GM06990 (cell line): ENCODE data around the gene EYA3.

Experiments used
- DNase-seq: peaks from one replicate; pipeline ENCODE4 v3.0.0-alpha.2; 2011; ENCODE audit not compliant: insufficient read length; ENCODE audit errors: extremely low read depth
- H3K27me3 ChIP-seq: replicated peaks from 2 replicates; pipeline ENCODE4 v1.6.0; 2011; ENCODE audit warnings: low read length; ENCODE audit not compliant: control insufficient read depth, insufficient read depth
- H3K36me3 ChIP-seq: 2 replicates; pipeline ENCODE4 v1.5.1; 2011; ENCODE audit warnings: low read length; ENCODE audit not compliant: control insufficient read depth, insufficient read depth
- H3K4me3 ChIP-seq: replicated peaks from 2 replicates; pipeline ENCODE4 v1.5.1; 2011; ENCODE audit warnings: low read depth, mild to moderate bottlenecking, control low read depth, low read length
- TF ChIP-seq, protein P1 (sequence below): IDR thresholded peaks from 2 replicates; pipeline ENCODE4 v1.5.1; 2011; ENCODE audit warnings: low read length, control low read depth, mild to moderate bottlenecking, inconsistent platforms; ENCODE audit not compliant: insufficient read depth, poor library complexity, severe bottlenecking

EYA3 gene

GRCh38 chr1:27949027-27949426, 139.4 kb downstream of the EYA3 start:
- Histone ChIP-seq H3K36me3 (no peaks in the 10 kb centered on the region), H3K4me3 (no peak overlapping the region), H3K27me3 (no peaks in the 10 kb centered on the region)
- DNase-seq, result no peak
- TF ChIP-seq, protein P1, sequence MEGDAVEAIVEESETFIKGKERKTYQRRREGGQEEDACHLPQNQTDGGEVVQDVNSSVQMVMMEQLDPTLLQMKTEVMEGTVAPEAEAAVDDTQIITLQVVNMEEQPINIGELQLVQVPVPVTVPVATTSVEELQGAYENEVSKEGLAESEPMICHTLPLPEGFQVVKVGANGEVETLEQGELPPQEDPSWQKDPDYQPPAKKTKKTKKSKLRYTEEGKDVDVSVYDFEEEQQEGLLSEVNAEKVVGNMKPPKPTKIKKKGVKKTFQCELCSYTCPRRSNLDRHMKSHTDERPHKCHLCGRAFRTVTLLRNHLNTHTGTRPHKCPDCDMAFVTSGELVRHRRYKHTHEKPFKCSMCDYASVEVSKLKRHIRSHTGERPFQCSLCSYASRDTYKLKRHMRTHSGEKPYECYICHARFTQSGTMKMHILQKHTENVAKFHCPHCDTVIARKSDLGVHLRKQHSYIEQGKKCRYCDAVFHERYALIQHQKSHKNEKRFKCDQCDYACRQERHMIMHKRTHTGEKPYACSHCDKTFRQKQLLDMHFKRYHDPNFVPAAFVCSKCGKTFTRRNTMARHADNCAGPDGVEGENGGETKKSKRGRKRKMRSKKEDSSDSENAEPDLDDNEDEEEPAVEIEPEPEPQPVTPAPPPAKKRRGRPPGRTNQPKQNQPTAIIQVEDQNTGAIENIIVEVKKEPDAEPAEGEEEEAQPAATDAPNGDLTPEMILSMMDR, result no peak

DNA sequence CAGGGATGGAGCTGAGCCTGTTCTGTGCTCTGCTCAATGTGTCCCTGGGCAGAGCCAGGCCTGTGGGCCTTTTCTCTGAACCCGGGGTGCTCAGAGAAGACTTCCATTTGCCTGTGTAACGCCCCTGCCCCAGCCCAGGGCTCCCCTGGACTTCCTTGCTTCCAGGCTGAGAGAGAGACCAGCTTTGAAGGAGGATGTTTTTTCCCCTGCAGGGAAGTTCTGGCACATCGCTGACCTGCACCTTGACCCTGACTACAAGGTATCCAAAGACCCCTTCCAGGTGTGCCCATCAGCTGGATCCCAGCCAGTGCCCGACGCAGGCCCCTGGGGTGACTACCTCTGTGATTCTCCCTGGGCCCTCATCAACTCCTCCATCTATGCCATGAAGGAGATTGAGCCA, 143.4 kb downstream of the EYA3 start:
- H3K36me3 ChIP-seq, result no peaks in the 10 kb centered on the region
- no peak overlapping the region for H3K4me3 ChIP-seq
- TF ChIP-seq, protein P1, result no peak
- H3K27me3 ChIP-seq, result no peaks in the 10 kb centered on the region
- DNase-seq, result no peak

GRCh38 chr1:27941671-27942540, 146.5 kb downstream of the EYA3 start:
- no peak for DNase-seq
- H3K36me3 ChIP-seq, result no peaks in the 10 kb centered on the region
- no peaks in the 10 kb centered on the region for H3K27me3 ChIP-seq
- TF ChIP-seq, protein P1, result no peak
- H3K4me3 ChIP-seq, result no peak overlapping the region

GRCh38 chr1:27940870-27941560, 147.4 kb downstream of the EYA3 start:
- no peaks in the 10 kb centered on the region for H3K36me3 ChIP-seq
- TF ChIP-seq, protein P1, result no peak

GRCh38 chr1:27940297-27940696, 148.1 kb downstream of the EYA3 start:
- Histone ChIP-seq H3K4me3 (no peak overlapping the region), H3K36me3 (no peaks in the 10 kb centered on the region), H3K27me3 (no peaks in the 10 kb centered on the region)
- TF ChIP-seq, protein P1, result peak; percentile 52
- peak; percentile 29 for DNase-seq

More at GRCh38 chr1:27940870-27941560, 147.4 kb downstream of the EYA3 start:
- H3K27me3 ChIP-seq, result no peaks in the 10 kb centered on the region
- no peak overlapping the region for H3K4me3 ChIP-seq
- DNase-seq, result no peak
